ENCODE data around the gene SLX4IP.

- no peak for TF ChIP-seq EZH2phosphoT487 (IDR thresholded peaks at IDR 0.05; ENCODE audit: borderline replicate concordance)
- no peak for TF ChIP-seq POLR2AphosphoS5 (IDR thresholded peaks at IDR 0.05; ENCODE audit: low read depth, low read length)
- TF ChIP-seq, protein P1, sequence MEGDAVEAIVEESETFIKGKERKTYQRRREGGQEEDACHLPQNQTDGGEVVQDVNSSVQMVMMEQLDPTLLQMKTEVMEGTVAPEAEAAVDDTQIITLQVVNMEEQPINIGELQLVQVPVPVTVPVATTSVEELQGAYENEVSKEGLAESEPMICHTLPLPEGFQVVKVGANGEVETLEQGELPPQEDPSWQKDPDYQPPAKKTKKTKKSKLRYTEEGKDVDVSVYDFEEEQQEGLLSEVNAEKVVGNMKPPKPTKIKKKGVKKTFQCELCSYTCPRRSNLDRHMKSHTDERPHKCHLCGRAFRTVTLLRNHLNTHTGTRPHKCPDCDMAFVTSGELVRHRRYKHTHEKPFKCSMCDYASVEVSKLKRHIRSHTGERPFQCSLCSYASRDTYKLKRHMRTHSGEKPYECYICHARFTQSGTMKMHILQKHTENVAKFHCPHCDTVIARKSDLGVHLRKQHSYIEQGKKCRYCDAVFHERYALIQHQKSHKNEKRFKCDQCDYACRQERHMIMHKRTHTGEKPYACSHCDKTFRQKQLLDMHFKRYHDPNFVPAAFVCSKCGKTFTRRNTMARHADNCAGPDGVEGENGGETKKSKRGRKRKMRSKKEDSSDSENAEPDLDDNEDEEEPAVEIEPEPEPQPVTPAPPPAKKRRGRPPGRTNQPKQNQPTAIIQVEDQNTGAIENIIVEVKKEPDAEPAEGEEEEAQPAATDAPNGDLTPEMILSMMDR (IDR thresholded peaks at IDR 0.05 in 2 of 3, conservative IDR thresholded peaks at IDR 0.05 in 1 of 3; ENCODE audit: borderline replicate concordance in 1 of 3, insufficient read depth in 1 of 3, low read depth in 2 of 3, low read length in 2 of 3), result no peak
- TF ChIP-seq CBX3 (IDR thresholded peaks at IDR 0.05; ENCODE audit: low read depth), result no peak
- TF ChIP-seq, protein P2, sequence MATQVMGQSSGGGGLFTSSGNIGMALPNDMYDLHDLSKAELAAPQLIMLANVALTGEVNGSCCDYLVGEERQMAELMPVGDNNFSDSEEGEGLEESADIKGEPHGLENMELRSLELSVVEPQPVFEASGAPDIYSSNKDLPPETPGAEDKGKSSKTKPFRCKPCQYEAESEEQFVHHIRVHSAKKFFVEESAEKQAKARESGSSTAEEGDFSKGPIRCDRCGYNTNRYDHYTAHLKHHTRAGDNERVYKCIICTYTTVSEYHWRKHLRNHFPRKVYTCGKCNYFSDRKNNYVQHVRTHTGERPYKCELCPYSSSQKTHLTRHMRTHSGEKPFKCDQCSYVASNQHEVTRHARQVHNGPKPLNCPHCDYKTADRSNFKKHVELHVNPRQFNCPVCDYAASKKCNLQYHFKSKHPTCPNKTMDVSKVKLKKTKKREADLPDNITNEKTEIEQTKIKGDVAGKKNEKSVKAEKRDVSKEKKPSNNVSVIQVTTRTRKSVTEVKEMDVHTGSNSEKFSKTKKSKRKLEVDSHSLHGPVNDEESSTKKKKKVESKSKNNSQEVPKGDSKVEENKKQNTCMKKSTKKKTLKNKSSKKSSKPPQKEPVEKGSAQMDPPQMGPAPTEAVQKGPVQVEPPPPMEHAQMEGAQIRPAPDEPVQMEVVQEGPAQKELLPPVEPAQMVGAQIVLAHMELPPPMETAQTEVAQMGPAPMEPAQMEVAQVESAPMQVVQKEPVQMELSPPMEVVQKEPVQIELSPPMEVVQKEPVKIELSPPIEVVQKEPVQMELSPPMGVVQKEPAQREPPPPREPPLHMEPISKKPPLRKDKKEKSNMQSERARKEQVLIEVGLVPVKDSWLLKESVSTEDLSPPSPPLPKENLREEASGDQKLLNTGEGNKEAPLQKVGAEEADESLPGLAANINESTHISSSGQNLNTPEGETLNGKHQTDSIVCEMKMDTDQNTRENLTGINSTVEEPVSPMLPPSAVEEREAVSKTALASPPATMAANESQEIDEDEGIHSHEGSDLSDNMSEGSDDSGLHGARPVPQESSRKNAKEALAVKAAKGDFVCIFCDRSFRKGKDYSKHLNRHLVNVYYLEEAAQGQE (IDR thresholded peaks at IDR 0.05; ENCODE audit: low read depth), result no peak
- TF ChIP-seq RAD21 (IDR thresholded peaks at IDR 0.05; ENCODE audit: low read depth), result no peak
Measured at GRCh38 chr20:10505827-10506226, 70.7 kb downstream of the SLX4IP start.

All from HCT116 (cell line).